ENCODE data around the gene CLDN18. TPM values are rescaled to one million over a fixed set of nuclear protein-coding genes. Genes with fewer than 3 reads are reported as not detected.

Gene CLDN18
- total RNA-seq, 1 experiment from 2014 or later: 0.13 TPM

DNA sequence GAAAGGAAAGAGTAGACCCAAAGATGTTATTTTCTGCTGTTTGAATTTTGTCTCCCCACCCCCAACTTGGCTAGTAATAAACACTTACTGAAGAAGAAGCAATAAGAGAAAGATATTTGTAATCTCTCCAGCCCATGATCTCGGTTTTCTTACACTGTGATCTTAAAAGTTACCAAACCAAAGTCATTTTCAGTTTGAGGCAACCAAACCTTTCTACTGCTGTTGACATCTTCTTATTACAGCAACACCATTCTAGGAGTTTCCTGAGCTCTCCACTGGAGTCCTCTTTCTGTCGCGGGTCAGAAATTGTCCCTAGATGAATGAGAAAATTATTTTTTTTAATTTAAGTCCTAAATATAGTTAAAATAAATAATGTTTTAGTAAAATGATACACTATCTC, 21.6 kb downstream of the CLDN18 start (continued):
- TF ChIP-seq EMX1 (CRISPR knock-in tag; IDR thresholded peaks at IDR 0.05) (no peak), ZNF138 (CRISPR knock-in tag; conservative IDR thresholded peaks at IDR 0.05) (no peak), OVOL2 (CRISPR knock-in tag; IDR thresholded peaks at IDR 0.05; ENCODE audit: borderline replicate concordance) (no peak)

DNA sequence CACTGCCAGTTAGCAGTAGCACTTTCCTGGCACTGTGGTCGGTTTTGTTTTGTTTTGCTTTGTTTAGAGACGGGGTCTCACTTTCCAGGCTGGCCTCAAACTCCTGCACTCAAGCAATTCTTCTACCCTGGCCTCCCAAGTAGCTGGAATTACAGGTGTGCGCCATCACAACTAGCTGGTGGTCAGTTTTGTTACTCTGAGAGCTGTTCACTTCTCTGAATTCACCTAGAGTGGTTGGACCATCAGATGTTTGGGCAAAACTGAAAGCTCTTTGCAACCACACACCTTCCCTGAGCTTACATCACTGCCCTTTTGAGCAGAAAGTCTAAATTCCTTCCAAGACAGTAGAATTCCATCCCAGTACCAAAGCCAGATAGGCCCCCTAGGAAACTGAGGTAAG, 22.6 kb downstream of the CLDN18 start:
- Mint-ChIP-seq H3K9me3 (no peaks in the 10 kb centered on the region), H3K27ac (no peak overlapping the region), H3K27me3 (ENCODE audit: low read depth) (no peaks in the 10 kb centered on the region), H3K36me3 (no peaks in the 10 kb centered on the region), H3K4me3 (no peak overlapping the region), H3K4me1 (0 out of 2 replicates have a peak, but pooled peaks cover 3% of the 10 kb centered on the region)
- no peak for TF ChIP-seq TEAD4 (CRISPR knock-in tag; IDR thresholded peaks at IDR 0.05)
- TF ChIP-seq NFYB (CRISPR knock-in tag; conservative IDR thresholded peaks at IDR 0.05; ENCODE audit: low read depth): no peak
- no peak for TF ChIP-seq IRF2 (CRISPR knock-in tag; IDR thresholded peaks at IDR 0.05; ENCODE audit: borderline replicate concordance, low read depth)
- TF ChIP-seq, protein P1, sequence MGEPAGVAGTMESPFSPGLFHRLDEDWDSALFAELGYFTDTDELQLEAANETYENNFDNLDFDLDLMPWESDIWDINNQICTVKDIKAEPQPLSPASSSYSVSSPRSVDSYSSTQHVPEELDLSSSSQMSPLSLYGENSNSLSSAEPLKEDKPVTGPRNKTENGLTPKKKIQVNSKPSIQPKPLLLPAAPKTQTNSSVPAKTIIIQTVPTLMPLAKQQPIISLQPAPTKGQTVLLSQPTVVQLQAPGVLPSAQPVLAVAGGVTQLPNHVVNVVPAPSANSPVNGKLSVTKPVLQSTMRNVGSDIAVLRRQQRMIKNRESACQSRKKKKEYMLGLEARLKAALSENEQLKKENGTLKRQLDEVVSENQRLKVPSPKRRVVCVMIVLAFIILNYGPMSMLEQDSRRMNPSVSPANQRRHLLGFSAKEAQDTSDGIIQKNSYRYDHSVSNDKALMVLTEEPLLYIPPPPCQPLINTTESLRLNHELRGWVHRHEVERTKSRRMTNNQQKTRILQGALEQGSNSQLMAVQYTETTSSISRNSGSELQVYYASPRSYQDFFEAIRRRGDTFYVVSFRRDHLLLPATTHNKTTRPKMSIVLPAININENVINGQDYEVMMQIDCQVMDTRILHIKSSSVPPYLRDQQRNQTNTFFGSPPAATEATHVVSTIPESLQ (CRISPR knock-in tag; IDR thresholded peaks at IDR 0.05): no peak
- no peak for TF ChIP-seq ZNF317 (CRISPR knock-in tag; IDR thresholded peaks at IDR 0.05; ENCODE audit: borderline replicate concordance, low read depth)
- TF ChIP-seq, protein P2, sequence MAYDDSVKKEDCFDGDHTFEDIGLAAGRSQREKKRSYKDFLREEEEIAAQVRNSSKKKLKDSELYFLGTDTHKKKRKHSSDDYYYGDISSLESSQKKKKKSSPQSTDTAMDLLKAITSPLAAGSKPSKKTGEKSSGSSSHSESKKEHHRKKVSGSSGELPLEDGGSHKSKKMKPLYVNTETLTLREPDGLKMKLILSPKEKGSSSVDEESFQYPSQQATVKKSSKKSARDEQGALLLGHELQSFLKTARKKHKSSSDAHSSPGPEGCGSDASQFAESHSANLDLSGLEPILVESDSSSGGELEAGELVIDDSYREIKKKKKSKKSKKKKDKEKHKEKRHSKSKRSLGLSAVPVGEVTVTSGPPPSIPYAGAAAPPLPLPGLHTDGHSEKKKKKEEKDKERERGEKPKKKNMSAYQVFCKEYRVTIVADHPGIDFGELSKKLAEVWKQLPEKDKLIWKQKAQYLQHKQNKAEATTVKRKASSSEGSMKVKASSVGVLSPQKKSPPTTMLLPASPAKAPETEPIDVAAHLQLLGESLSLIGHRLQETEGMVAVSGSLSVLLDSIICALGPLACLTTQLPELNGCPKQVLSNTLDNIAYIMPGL (CRISPR knock-in tag; IDR thresholded peaks at IDR 0.05): no peak
- no peak for TF ChIP-seq ZNF425 (CRISPR knock-in tag; conservative IDR thresholded peaks at IDR 0.05)
- TF ChIP-seq ESRRA (CRISPR knock-in tag; IDR thresholded peaks at IDR 0.05; ENCODE audit: borderline replicate concordance): no peak
- TF ChIP-seq, protein P3, sequence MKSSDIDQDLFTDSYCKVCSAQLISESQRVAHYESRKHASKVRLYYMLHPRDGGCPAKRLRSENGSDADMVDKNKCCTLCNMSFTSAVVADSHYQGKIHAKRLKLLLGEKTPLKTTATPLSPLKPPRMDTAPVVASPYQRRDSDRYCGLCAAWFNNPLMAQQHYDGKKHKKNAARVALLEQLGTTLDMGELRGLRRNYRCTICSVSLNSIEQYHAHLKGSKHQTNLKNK (CRISPR knock-in tag; IDR thresholded peaks at IDR 0.05): no peak
- no peak for TF ChIP-seq ZNF281 (CRISPR knock-in tag; IDR thresholded peaks at IDR 0.05)
- TF ChIP-seq, protein P4, sequence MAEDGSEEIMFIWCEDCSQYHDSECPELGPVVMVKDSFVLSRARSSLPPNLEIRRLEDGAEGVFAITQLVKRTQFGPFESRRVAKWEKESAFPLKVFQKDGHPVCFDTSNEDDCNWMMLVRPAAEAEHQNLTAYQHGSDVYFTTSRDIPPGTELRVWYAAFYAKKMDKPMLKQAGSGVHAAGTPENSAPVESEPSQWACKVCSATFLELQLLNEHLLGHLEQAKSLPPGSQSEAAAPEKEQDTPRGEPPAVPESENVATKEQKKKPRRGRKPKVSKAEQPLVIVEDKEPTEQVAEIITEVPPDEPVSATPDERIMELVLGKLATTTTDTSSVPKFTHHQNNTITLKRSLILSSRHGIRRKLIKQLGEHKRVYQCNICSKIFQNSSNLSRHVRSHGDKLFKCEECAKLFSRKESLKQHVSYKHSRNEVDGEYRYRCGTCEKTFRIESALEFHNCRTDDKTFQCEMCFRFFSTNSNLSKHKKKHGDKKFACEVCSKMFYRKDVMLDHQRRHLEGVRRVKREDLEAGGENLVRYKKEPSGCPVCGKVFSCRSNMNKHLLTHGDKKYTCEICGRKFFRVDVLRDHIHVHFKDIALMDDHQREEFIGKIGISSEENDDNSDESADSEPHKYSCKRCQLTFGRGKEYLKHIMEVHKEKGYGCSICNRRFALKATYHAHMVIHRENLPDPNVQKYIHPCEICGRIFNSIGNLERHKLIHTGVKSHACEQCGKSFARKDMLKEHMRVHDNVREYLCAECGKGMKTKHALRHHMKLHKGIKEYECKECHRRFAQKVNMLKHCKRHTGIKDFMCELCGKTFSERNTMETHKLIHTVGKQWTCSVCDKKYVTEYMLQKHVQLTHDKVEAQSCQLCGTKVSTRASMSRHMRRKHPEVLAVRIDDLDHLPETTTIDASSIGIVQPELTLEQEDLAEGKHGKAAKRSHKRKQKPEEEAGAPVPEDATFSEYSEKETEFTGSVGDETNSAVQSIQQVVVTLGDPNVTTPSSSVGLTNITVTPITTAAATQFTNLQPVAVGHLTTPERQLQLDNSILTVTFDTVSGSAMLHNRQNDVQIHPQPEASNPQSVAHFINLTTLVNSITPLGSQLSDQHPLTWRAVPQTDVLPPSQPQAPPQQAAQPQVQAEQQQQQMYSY (CRISPR knock-in tag; IDR thresholded peaks at IDR 0.05): no peak
- no peak for TF ChIP-seq NR2C2 (CRISPR knock-in tag; IDR thresholded peaks at IDR 0.05)
- TF ChIP-seq NFATC4 (CRISPR knock-in tag; IDR thresholded peaks at IDR 0.05): no peak
- TF ChIP-seq, protein P5, sequence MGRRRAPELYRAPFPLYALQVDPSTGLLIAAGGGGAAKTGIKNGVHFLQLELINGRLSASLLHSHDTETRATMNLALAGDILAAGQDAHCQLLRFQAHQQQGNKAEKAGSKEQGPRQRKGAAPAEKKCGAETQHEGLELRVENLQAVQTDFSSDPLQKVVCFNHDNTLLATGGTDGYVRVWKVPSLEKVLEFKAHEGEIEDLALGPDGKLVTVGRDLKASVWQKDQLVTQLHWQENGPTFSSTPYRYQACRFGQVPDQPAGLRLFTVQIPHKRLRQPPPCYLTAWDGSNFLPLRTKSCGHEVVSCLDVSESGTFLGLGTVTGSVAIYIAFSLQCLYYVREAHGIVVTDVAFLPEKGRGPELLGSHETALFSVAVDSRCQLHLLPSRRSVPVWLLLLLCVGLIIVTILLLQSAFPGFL (CRISPR knock-in tag; IDR thresholded peaks at IDR 0.05; ENCODE audit: borderline replicate concordance): no peak
- no peak for DNase-seq (ENCODE audit: low spot score)
- ChIA-PET POLR2A (no interaction called here), CTCF (no interaction called here)
- ATAC-seq: no peak
